Panc1 (cell line): Measurements from ENCODE around the gene MBTD1. TPM values are rescaled to one million over a fixed set of nuclear protein-coding genes. Genes with fewer than 3 reads are reported as not detected.
"Not testable (repeated sequence)": the region's sequence is repeated elsewhere in the genome, so short reads cannot be mapped to it uniquely, and the experiment has no call there.

Experiments
- ATAC-seq: fragments of 200-7000 bp; cut with Tn5 transposase; 2 replicates; pipeline ENCODE4 v1.9.1; 2020; ENCODE audit warnings: mild to moderate bottlenecking, moderate library complexity
- BruUV-seq: library from RNA; stranded (reverse); fragments of 400-500 nt; replicated peaks from 2 replicates; lab custom pipeline; 2021; lab: Mats Ljungman, UMichigan
- CTCF ChIA-PET: fragments of 300-600 bp; sonication (Branson Sonifier 250); formaldehyde crosslinking; loops from one replicate; lab custom pipeline; 2022; ENCODE audit warnings: antibody characterized with exemption; lab: Charles Lee
- POLR2A ChIA-PET: fragments of 300-600 bp; sonication (Branson Sonifier 250); formaldehyde crosslinking; loops from one replicate; lab custom pipeline; 2022; ENCODE audit warnings: antibody characterized with exemption; lab: Charles Lee
- DNase-seq: peaks from one replicate; pipeline ENCODE4 v3.0.0-alpha.2; 2010; ENCODE audit warnings: low read depth, low spot score
- H3K27ac ChIP-seq: 2 replicates; pipeline ENCODE4 v1.5.1; 2011; ENCODE audit warnings: mild to moderate bottlenecking, low read length, inconsistent platforms
- H3K27me3 ChIP-seq: fragments of 200-500 bp; sonication (Bioruptor generic); 2 replicates; pipeline ENCODE4 v1.6.0; 2014; ENCODE audit warnings: low read length, inconsistent platforms; ENCODE audit not compliant: control insufficient read depth, insufficient read depth
- H3K36me3 ChIP-seq: fragments of 200-500 bp; sonication (Bioruptor generic); 2 replicates; pipeline ENCODE4 v1.5.1; 2014; ENCODE audit warnings: inconsistent platforms, mild to moderate bottlenecking, low read length, moderate library complexity; ENCODE audit not compliant: control insufficient read depth, insufficient read depth
- H3K4me1 ChIP-seq: 2 replicates; pipeline ENCODE4 v1.5.1; 2011; ENCODE audit warnings: inconsistent platforms, mild to moderate bottlenecking, low read length, moderate library complexity; ENCODE audit not compliant: control insufficient read depth, insufficient read depth
- H3K4me3 ChIP-seq, 2 experiments: 2 replicates each; pipeline ENCODE4 v1.5.1; 2011 to 2012; ENCODE audit warnings: low read depth in 2 of 2, low read length in 2 of 2, mild to moderate bottlenecking in 2 of 2, inconsistent platforms in 1 of 2, moderate library complexity in 1 of 2
- H3K9me3 ChIP-seq: fragments of 200-500 bp; sonication (Bioruptor generic); 2 replicates; pipeline ENCODE4 v1.5.1; 2014; ENCODE audit warnings: low read depth, mild to moderate bottlenecking, inconsistent platforms, low read length, moderate library complexity; ENCODE audit not compliant: control insufficient read depth, insufficient read depth
- CTCF ChIP-seq: fragments of 450-650 bp; IDR thresholded peaks from 2 replicates; pipeline ENCODE4 v1.5.1; 2017; ENCODE audit warnings: mild to moderate bottlenecking
- POLR2AphosphoS5 ChIP-seq: IDR thresholded peaks from 2 replicates; pipeline ENCODE4 v1.6.1; 2012; ENCODE audit warnings: mild to moderate bottlenecking, low read depth, low read length, moderate library complexity
- SIN3A ChIP-seq: IDR thresholded peaks from 2 replicates; pipeline ENCODE4 v1.6.1; 2012; ENCODE audit warnings: low read depth, mild to moderate bottlenecking, low read length, moderate library complexity, borderline replicate concordance; ENCODE audit not compliant: insufficient read depth
- TCF7L2 ChIP-seq: IDR thresholded peaks from 2 replicates; pipeline ENCODE4 v1.6.1; 2011; ENCODE audit warnings: mild to moderate bottlenecking, low read depth, low read length, inconsistent platforms
- in situ Hi-C: cut with HindIII; loops from 2 replicates; pipeline ENCODE4 v1.10.0; 2016; ENCODE audit warnings: low sequenced_read_pairs, low pct_unique_long_range_greater_than_20kb
- intact Hi-C: fragments of 100-400 bp; cut with micrococcal nuclease; formaldehyde crosslinking; loops from one replicate; pipeline ENCODE4 v1.10.0; 2022; ENCODE audit not compliant: unreplicated experiment
- total RNA-seq: library from RNA; stranded (reverse); gene quantifications from one replicate; pipeline ENCODE4 v1.2.1, GENCODE V29; 2021; ENCODE audit not compliant: unreplicated experiment
- TF ChIP-seq, protein P1 (sequence below), 2 experiments: IDR thresholded peaks; 2 replicates each; pipeline ENCODE4 v1.6.1; 2011 to 2012; ENCODE audit warnings: low read depth in 2 of 2, control low read depth in 1 of 2, low read length in 1 of 2, mild to moderate bottlenecking in 1 of 2, moderate library complexity in 1 of 2; ENCODE audit not compliant: insufficient read depth in 1 of 2

Gene MBTD1
- total RNA-seq, 1 experiment from 2014 or later, result 16.6 TPM

- BruUV-seq, result TSS peak; percentile 1
- Histone ChIP-seq H3K36me3 (peaks cover 48% of the 10 kb centered on the region), H3K4me3 (no peak overlapping the region), H3K4me1 (no peaks in the 10 kb centered on the region), H3K9me3 (no peaks in the 10 kb centered on the region), H3K27ac (no peak overlapping the region), H3K27me3 (no peaks in the 10 kb centered on the region)
- intact Hi-C loops, result no loop called here
- TF ChIP-seq POLR2AphosphoS5, result no peak
- TF ChIP-seq, protein P1, sequence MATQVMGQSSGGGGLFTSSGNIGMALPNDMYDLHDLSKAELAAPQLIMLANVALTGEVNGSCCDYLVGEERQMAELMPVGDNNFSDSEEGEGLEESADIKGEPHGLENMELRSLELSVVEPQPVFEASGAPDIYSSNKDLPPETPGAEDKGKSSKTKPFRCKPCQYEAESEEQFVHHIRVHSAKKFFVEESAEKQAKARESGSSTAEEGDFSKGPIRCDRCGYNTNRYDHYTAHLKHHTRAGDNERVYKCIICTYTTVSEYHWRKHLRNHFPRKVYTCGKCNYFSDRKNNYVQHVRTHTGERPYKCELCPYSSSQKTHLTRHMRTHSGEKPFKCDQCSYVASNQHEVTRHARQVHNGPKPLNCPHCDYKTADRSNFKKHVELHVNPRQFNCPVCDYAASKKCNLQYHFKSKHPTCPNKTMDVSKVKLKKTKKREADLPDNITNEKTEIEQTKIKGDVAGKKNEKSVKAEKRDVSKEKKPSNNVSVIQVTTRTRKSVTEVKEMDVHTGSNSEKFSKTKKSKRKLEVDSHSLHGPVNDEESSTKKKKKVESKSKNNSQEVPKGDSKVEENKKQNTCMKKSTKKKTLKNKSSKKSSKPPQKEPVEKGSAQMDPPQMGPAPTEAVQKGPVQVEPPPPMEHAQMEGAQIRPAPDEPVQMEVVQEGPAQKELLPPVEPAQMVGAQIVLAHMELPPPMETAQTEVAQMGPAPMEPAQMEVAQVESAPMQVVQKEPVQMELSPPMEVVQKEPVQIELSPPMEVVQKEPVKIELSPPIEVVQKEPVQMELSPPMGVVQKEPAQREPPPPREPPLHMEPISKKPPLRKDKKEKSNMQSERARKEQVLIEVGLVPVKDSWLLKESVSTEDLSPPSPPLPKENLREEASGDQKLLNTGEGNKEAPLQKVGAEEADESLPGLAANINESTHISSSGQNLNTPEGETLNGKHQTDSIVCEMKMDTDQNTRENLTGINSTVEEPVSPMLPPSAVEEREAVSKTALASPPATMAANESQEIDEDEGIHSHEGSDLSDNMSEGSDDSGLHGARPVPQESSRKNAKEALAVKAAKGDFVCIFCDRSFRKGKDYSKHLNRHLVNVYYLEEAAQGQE (IDR thresholded peaks at IDR 0.05; ENCODE audit: insufficient read depth in 1 of 2, low read depth in 2 of 2, low read length in 1 of 2), result no peak
- TF ChIP-seq SIN3A, result no peak
- no peak for TF ChIP-seq CTCF
- TF ChIP-seq TCF7L2, result no peak
- ChIA-PET CTCF (no interaction called here), POLR2A (no interaction called here)
- in situ Hi-C loops, result no loop called here
- ATAC-seq (peak; percentile 55; the same call in 1 of the 2 replicates), DNase-seq (no peak)
These were observed 10.8 kb upstream of the MBTD1 start for GRCh38 chr17:51270636-51271035.

DNA sequence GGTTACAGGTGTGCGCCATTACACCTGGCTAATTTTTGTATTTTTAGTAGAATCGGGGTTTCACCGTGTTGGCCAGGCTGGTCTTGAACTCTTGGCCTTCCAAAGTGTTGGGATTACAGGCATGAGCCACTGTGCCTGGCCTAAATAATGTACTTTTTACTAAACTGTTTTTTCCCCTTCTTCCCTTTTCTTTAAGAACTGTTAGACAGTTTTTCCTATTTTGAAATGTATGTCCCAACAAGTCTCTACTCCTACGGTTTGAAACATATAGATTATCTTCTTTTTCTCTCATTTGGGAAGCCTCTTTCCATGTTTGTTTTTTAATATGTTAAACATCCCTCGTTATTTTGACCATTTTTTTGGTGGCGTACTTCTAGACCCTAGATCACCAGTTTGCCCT is 10.1 kb upstream of the MBTD1 start:
- TF ChIP-seq, protein P1 (IDR thresholded peaks at IDR 0.05; ENCODE audit: insufficient read depth in 1 of 2, low read depth in 2 of 2, low read length in 1 of 2), result no peak
- TF ChIP-seq POLR2AphosphoS5, result no peak
- TF ChIP-seq SIN3A, result no peak
- TF ChIP-seq TCF7L2, result no peak
- TF ChIP-seq CTCF, result no peak
- H3K36me3 ChIP-seq, result peaks cover 42% of the 10 kb centered on the region
- DNase-seq (no peak), ATAC-seq (no peak)
- H3K4me3 ChIP-seq, result no peak overlapping the region
- H3K27me3 ChIP-seq, result no peaks in the 10 kb centered on the region
- BruUV-seq, result no TSS peak
- ChIA-PET POLR2A (no interaction called here), CTCF (no interaction called here)
- in situ Hi-C loops, result no loop called here
- no peak overlapping the region for H3K27ac ChIP-seq
- no peaks in the 10 kb centered on the region for H3K9me3 ChIP-seq
- intact Hi-C loops, result no loop called here
- no peaks in the 10 kb centered on the region for H3K4me1 ChIP-seq

- intact Hi-C loops, in situ Hi-C loops: not testable (repeated sequence)
These were observed 4.6 kb upstream of the MBTD1 start for GRCh38 chr17:51264466-51264865.

More at GRCh38 chr17:51264466-51264865, 4.6 kb upstream of the MBTD1 start:
- ATAC-seq, BruUV-seq, CTCF ChIA-PET, POLR2A ChIA-PET, H3K4me3 ChIP-seq, H3K27ac ChIP-seq, H3K27me3 ChIP-seq, H3K9me3 ChIP-seq, DNase-seq: not testable (repeated sequence)
- Histone ChIP-seq H3K4me1 (peaks cover 11% of the 10 kb centered on the region), H3K36me3 (peaks cover 37% of the 10 kb centered on the region)
